ENCODE data around the gene IQUB. TPM values are rescaled to one million over a fixed set of nuclear protein-coding genes. Genes with fewer than 3 reads are reported as not detected.
"Not testable (repeated sequence)": the region's sequence is repeated elsewhere in the genome, so short reads cannot be mapped to it uniquely, and the experiment has no call there.

The IQUB gene
- total RNA-seq, 1 donor from 2014 or later: 0.52 TPM

DNA sequence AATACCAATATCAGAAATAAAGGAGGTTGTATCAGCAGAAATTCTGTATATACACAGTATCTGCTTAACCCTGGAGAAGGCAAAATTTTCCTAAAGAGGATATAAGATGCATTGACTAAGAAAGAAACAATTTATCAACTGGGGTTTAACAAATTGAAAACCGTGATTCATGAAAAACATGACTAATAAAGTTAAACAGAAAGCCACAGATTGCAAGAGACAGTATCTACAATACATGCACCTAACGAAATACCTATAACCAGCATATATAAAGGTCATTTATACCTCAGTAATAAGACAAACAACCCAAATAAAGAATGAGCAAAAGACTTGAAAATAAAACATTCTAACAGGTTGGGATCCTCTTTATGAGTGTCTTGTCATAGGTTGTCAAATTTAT lies 101.8 kb downstream of the IQUB start:
- Histone ChIP-seq H3K36me3 (ENCODE audit: control insufficient read depth in 3 of 3, insufficient read depth in 3 of 3, low read length in 3 of 3) (no peaks in the 10 kb centered on the region), H3K27ac (ENCODE audit: low read depth, low read length) (no peak overlapping the region), H3K4me1 (ENCODE audit: control insufficient read depth in 3 of 3, insufficient read depth in 3 of 3, low read length in 3 of 3) (no peaks in the 10 kb centered on the region), H3K4me3 (ENCODE audit: low read length in 3 of 3) (no peak overlapping the region), H3K9me3 (ENCODE audit: control insufficient read depth in 3 of 3, low read length in 3 of 3) (no peaks in the 10 kb centered on the region), H3K27me3 (ENCODE audit: control insufficient read depth in 3 of 3, insufficient read depth in 3 of 3, low read length in 3 of 3) (no peaks in the 10 kb centered on the region), H3K9ac (ENCODE audit: low read depth in 1 of 3, low read length in 3 of 3) (no peak overlapping the region)

DNA sequence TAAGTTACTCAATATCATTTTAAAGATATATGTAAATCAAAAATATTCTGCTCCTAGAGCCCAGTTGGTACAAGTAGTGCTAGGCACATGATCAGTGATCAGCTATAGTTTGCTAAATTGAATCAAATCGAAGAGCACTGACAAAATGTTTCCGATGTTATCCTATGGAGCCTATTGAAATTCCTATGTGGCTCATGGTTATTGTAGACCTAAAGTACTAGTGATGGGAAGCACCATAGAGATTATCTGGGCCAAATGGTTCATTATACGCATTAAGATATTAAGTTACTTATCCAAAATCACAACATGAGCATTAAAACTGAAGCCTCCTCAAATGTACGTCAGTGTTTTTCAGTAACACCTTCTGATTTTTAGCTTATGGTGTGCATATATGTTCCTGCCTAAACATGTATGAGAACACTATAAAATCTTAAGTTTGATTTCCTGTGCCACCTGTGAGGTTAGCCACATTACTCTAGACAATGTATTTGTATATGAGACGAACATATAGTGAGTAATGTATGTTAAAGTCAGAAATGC lies 103.2 kb downstream of the IQUB start:
- Histone ChIP-seq H3K27me3 (ENCODE audit: control insufficient read depth in 3 of 3, insufficient read depth in 3 of 3, low read length in 3 of 3) (no peaks in the 10 kb centered on the region), H3K9me3 (ENCODE audit: control insufficient read depth in 3 of 3, low read length in 3 of 3) (no peaks in the 10 kb centered on the region)

DNA sequence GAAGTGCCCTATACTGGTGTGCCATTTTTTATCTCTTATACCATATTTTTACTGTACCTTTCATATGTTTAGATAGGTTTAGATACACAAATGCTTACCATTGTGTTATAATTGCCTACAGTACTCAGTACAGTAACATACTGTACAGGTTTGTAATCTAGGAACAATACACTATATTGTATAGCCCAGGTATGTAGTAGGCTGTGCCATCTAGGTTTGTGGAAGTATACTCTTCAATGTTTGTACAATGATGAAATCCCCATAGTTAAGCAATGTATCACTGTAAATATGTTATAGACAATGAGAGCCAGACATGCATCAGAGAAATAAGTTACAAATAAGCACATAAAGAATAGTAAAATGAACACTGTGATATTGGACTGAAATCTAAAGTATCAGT lies 109.1 kb downstream of the IQUB start:
- Histone ChIP-seq H3K9me3 (ENCODE audit: control insufficient read depth in 3 of 3, low read length in 3 of 3) (no peaks in the 10 kb centered on the region), H3K27me3 (ENCODE audit: control insufficient read depth in 3 of 3, insufficient read depth in 3 of 3, low read length in 3 of 3) (no peaks in the 10 kb centered on the region), H3K9ac (ENCODE audit: low read depth in 1 of 3, low read length in 3 of 3) (no peak overlapping the region), H3K4me3 (ENCODE audit: low read length in 3 of 3) (no peak overlapping the region), H3K27ac (ENCODE audit: low read depth, low read length) (no peak overlapping the region), H3K4me1 (ENCODE audit: control insufficient read depth in 3 of 3, insufficient read depth in 3 of 3, low read length in 3 of 3) (no peaks in the 10 kb centered on the region), H3K36me3 (ENCODE audit: control insufficient read depth in 3 of 3, insufficient read depth in 3 of 3, low read length in 3 of 3) (no peaks in the 10 kb centered on the region)

More for the DNA sequence above, 103.2 kb downstream of the IQUB start:
- H3K4me1 ChIP-seq (ENCODE audit: control insufficient read depth in 3 of 3, insufficient read depth in 3 of 3, low read length in 3 of 3): no peaks in the 10 kb centered on the region
- no peak overlapping the region for H3K9ac ChIP-seq (ENCODE audit: low read depth in 1 of 3, low read length in 3 of 3)
- H3K4me3 ChIP-seq (ENCODE audit: low read length in 3 of 3): no peak overlapping the region
- no peaks in the 10 kb centered on the region for H3K36me3 ChIP-seq (ENCODE audit: control insufficient read depth in 3 of 3, insufficient read depth in 3 of 3, low read length in 3 of 3)
- no peak overlapping the region for H3K27ac ChIP-seq (ENCODE audit: low read depth, low read length)

DNA sequence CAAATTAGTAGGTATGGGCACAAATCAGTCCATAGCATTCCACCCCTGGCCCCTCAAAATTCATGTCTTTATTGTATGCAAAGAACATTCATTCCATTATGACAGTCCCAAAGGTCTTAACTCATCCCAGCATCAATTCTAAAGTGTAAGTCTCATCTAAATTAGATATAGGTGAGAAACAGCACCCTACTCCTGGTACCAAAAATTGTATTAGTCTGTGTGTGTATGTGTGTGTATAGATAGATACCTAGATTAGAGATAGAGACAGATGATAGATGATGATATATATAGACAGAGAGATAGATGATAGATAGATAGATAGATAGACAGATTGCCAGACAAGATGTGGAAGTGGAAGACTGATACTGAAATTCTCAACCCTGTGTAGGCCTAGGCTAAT lies 109.9 kb downstream of the IQUB start:
- Histone ChIP-seq H3K9me3 (ENCODE audit: control insufficient read depth in 3 of 3, low read length in 3 of 3) (peaks cover 0 to 2% (median 0%) of the 10 kb centered on the region in 3 donors), H3K27ac (ENCODE audit: low read depth, low read length) (no peak overlapping the region), H3K9ac (ENCODE audit: low read depth in 1 of 3, low read length in 3 of 3) (no peak overlapping the region), H3K4me3 (ENCODE audit: low read length in 3 of 3) (no peak overlapping the region), H3K27me3 (ENCODE audit: control insufficient read depth in 3 of 3, insufficient read depth in 3 of 3, low read length in 3 of 3) (no peaks in the 10 kb centered on the region), H3K4me1 (ENCODE audit: control insufficient read depth in 3 of 3, insufficient read depth in 3 of 3, low read length in 3 of 3) (no peaks in the 10 kb centered on the region), H3K36me3 (ENCODE audit: control insufficient read depth in 3 of 3, insufficient read depth in 3 of 3, low read length in 3 of 3) (no peaks in the 10 kb centered on the region)

DNA sequence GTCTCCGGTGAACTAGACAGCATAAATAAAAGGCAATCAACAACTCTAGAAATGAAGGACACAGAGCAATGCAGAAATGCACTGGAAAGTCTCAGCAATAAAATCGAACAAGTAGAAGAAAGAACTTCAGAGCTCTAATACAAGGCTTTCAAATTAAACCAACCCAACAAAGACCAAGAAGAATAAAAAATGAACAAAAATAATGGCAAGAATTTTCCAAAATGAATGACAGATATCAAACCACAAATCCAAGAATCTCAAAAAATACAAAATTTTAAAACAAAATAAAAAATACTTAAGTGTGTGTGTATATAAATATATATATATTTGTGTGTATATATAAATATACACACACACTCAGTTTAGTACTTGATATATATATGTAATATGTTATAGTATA lies 110.8 kb downstream of the IQUB start:
- Histone ChIP-seq H3K27ac (ENCODE audit: low read depth, low read length) (no peak overlapping the region), H3K4me3 (ENCODE audit: low read length in 3 of 3) (no peak overlapping the region), H3K9me3 (ENCODE audit: control insufficient read depth in 3 of 3, low read length in 3 of 3) (peaks cover 0 to 4% (median 0%) of the 10 kb centered on the region in 3 donors), H3K9ac (ENCODE audit: low read depth in 1 of 3, low read length in 3 of 3) (no peak overlapping the region), H3K4me1 (ENCODE audit: control insufficient read depth in 3 of 3, insufficient read depth in 3 of 3, low read length in 3 of 3) (no peaks in the 10 kb centered on the region), H3K36me3 (ENCODE audit: control insufficient read depth in 3 of 3, insufficient read depth in 3 of 3, low read length in 3 of 3) (no peaks in the 10 kb centered on the region), H3K27me3 (ENCODE audit: control insufficient read depth in 3 of 3, insufficient read depth in 3 of 3, low read length in 3 of 3) (no peaks in the 10 kb centered on the region)

DNA sequence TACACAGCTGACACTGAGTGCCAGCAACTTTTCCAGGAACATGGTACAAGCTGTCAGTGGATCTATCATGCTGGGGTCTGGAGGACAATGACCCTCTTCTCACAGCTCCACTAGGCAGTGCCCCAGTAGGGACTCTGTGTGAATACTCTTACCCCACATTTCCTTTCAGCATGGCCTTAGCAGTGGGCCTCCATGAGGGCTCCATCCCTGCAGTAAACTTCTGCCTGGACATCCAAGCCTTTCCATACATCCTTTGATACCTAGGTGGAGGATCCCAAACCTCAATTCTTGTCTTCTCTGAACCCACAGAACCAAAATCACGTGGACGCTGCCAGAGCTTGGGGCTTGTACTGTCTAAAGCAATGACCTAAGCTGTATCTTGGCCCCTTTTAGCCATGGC lies 116.8 kb downstream of the IQUB start:
- Histone ChIP-seq H3K4me1 (ENCODE audit: control insufficient read depth in 3 of 3, insufficient read depth in 3 of 3, low read length in 3 of 3) (no peaks in the 10 kb centered on the region), H3K4me3 (ENCODE audit: low read length in 3 of 3) (no peak overlapping the region), H3K36me3 (ENCODE audit: control insufficient read depth in 3 of 3, insufficient read depth in 3 of 3, low read length in 3 of 3) (no peaks in the 10 kb centered on the region), H3K9me3 (ENCODE audit: control insufficient read depth in 3 of 3, low read length in 3 of 3) (peaks cover 4 to 12% (median 7%) of the 10 kb centered on the region in 3 donors), H3K9ac (ENCODE audit: low read depth in 1 of 3, low read length in 3 of 3) (no peak overlapping the region), H3K27ac (ENCODE audit: low read depth, low read length) (no peak overlapping the region), H3K27me3 (ENCODE audit: control insufficient read depth in 3 of 3, insufficient read depth in 3 of 3, low read length in 3 of 3) (no peaks in the 10 kb centered on the region)

DNA sequence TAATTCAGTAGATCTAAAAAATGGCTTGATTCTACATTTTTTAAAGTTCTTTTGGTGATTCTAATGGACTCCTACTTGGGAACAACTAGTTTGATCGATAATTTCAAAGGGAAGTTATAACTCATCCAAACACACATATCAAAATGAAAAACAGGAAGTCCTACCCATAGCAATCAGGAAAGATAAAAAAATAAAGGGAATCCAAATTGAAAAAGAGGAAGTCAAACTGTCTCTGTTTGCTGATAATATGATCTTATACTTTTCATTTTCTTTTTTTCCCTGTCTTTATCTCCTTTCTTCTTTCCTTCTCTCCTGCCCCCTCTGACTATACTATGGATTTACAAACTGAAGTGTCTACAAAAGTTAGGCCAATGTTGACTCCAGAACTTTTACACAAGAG lies 118.8 kb downstream of the IQUB start:
- peaks cover 4 to 12% (median 7%) of the 10 kb centered on the region in 3 donors for H3K9me3 ChIP-seq (ENCODE audit: control insufficient read depth in 3 of 3, low read length in 3 of 3)
- peaks cover 0 to 2% (median under 1%) of the 10 kb centered on the region in 3 donors for H3K4me1 ChIP-seq (ENCODE audit: control insufficient read depth in 3 of 3, insufficient read depth in 3 of 3, low read length in 3 of 3)
- H3K27me3 ChIP-seq (ENCODE audit: control insufficient read depth in 3 of 3, insufficient read depth in 3 of 3, low read length in 3 of 3): no peaks in the 10 kb centered on the region

DNA sequence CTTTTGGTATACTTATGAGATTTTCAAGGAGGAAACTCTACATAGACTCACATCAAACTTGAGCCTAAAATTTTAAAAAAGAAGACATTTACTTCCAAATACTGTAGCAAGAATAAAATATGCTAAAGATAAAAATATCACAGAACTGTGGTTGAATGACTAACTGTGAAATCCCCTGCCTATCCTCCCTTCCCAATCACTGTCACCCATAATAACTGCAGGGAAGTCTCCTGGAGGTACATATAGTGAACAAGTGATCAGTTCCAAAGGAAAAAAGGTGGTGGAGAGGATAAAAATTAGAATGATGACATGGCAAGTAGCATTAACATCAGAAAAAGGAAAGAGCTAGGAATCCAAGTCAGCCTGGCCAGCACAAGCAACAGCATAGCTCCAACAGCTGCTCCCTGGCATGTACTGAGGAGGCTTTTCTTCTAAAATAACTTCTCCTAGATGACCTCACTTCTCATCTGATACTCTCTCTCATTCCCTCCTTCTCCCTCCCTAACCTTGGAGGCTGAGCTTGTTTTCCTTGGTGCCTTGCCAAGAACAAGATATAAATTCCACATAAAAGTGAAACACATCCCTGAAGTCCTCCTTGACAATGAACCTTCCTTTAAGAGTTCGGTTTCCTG lies 124.0 kb downstream of the IQUB start:
- Histone ChIP-seq H3K27ac (ENCODE audit: low read depth, low read length) (peak overlapping the region; percentile 49), H3K4me1 (ENCODE audit: control insufficient read depth in 3 of 3, insufficient read depth in 3 of 3, low read length in 3 of 3) (peaks cover 0 to 13% (median 10%) of the 10 kb centered on the region in 3 donors), H3K4me3 (ENCODE audit: low read length in 3 of 3) (peak overlapping the region in 2 of 3 donors; percentile 32 to 41), H3K27me3 (ENCODE audit: control insufficient read depth in 3 of 3, insufficient read depth in 3 of 3, low read length in 3 of 3) (no peaks in the 10 kb centered on the region), H3K36me3 (ENCODE audit: control insufficient read depth in 3 of 3, insufficient read depth in 3 of 3, low read length in 3 of 3) (no peaks in the 10 kb centered on the region), H3K9ac (ENCODE audit: low read depth in 1 of 3, low read length in 3 of 3) (no peak overlapping the region), H3K9me3 (ENCODE audit: control insufficient read depth in 3 of 3, low read length in 3 of 3) (no peaks in the 10 kb centered on the region)

More for the DNA sequence above, 118.8 kb downstream of the IQUB start:
- no peak overlapping the region for H3K27ac ChIP-seq (ENCODE audit: low read depth, low read length)
- no peak overlapping the region for H3K9ac ChIP-seq (ENCODE audit: low read depth in 1 of 3, low read length in 3 of 3)
- H3K4me3 ChIP-seq (ENCODE audit: low read length in 3 of 3): no peak overlapping the region
- H3K36me3 ChIP-seq (ENCODE audit: control insufficient read depth in 3 of 3, insufficient read depth in 3 of 3, low read length in 3 of 3): no peaks in the 10 kb centered on the region

DNA sequence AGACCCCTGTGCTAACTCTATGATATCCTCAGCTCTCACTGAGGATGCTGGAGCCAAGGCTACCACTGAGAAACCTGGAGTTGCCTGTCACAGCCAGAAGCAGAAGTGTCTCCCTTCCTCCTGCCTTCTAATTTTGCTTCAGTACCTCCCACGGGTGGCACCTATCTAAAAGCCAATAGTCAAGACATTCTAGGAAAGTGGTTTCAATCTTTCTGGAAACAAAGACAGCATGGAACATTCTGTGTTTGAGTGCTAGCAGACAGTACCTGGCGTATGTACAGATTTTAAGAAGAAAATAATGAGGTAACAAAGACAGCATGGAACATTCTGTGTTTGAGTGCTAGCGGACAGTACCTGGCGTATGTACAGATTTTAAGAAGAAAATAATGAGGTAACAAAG lies 126.4 kb downstream of the IQUB start:
- H3K36me3 ChIP-seq (ENCODE audit: control insufficient read depth in 3 of 3, insufficient read depth in 3 of 3, low read length in 3 of 3); H3K27me3 ChIP-seq (ENCODE audit: control insufficient read depth in 3 of 3, insufficient read depth in 3 of 3, low read length in 3 of 3); H3K9ac ChIP-seq (ENCODE audit: low read depth in 1 of 3, low read length in 3 of 3); H3K9me3 ChIP-seq (ENCODE audit: control insufficient read depth in 3 of 3, low read length in 3 of 3); H3K27ac ChIP-seq (ENCODE audit: low read depth, low read length): not testable (repeated sequence)
- Histone ChIP-seq H3K4me3 (ENCODE audit: low read length in 3 of 3) (peak overlapping the region in 1 of 3 donors; percentile 30), H3K4me1 (ENCODE audit: control insufficient read depth in 3 of 3, insufficient read depth in 3 of 3, low read length in 3 of 3) (peaks cover 0 to 13% (median 10%) of the 10 kb centered on the region in 3 donors)
